Keratinocyte (primary cell): ENCODE data around the gene KCNS3. TPM values are rescaled to one million over a fixed set of nuclear protein-coding genes. Genes with fewer than 3 reads are reported as not detected.

Experiments used
- DNase-seq: peaks from one replicate; pipeline ENCODE4 v3.0.0-alpha.2; 2011; ENCODE audit warnings: low read depth, missing footprints, low spot score
- FAIRE-seq: peaks from 2 replicates; lab custom pipeline; 2011; peaks lifted over from hg19 to GRCh38; lab: Jason Lieb, UNC
- H2AFZ ChIP-seq: 2 replicates; pipeline ENCODE4 v1.6.0; 2012; ENCODE audit warnings: low read length, control low read depth, inconsistent platforms; ENCODE audit not compliant: control insufficient read depth
- H3K27ac ChIP-seq: 2 replicates; pipeline ENCODE4 v1.5.1; 2011; ENCODE audit warnings: low read length; ENCODE audit not compliant: control insufficient read depth, insufficient read depth
- H3K27me3 ChIP-seq: 3 replicates; pipeline ENCODE4 v1.6.0; 2011; ENCODE audit warnings: low read length; ENCODE audit not compliant: control insufficient read depth, insufficient read depth; ENCODE audit errors: extremely low read depth
- H3K36me3 ChIP-seq, 2 experiments: 2 replicates in 1 of 2; 3 replicates in 1 of 2; pipeline ENCODE4 v1.5.1; 2011; ENCODE audit warnings: low read length in 2 of 2, mild to moderate bottlenecking in 1 of 2; ENCODE audit not compliant: control insufficient read depth in 2 of 2, insufficient read depth in 2 of 2; ENCODE audit errors: extremely low read depth in 1 of 2
- H3K4me1 ChIP-seq: 3 replicates; pipeline ENCODE4 v1.5.1; 2011; ENCODE audit warnings: low read length; ENCODE audit not compliant: control insufficient read depth, insufficient read depth; ENCODE audit errors: extremely low read depth
- H3K4me2 ChIP-seq: 3 replicates; pipeline ENCODE4 v1.6.0; 2011; ENCODE audit warnings: low read depth, low read length; ENCODE audit not compliant: control insufficient read depth, insufficient read depth; ENCODE audit errors: extremely low read depth
- H3K4me3 ChIP-seq, 3 experiments: fragments of 200-600 bp in 1 of 3; sonication (generic) in 1 of 3; 2 replicates in 2 of 3; 3 replicates in 1 of 3; pipeline ENCODE4 v1.5.1; 2011 to 2016; ENCODE audit warnings: low read length in 3 of 3, mild to moderate bottlenecking in 3 of 3, control low read depth in 2 of 3, inconsistent platforms in 1 of 3, low read depth in 1 of 3, mixed read lengths in 1 of 3, mixed run types in 1 of 3, moderate library complexity in 1 of 3; ENCODE audit not compliant: control insufficient read depth in 2 of 3, insufficient read depth in 2 of 3; ENCODE audit errors: extremely low read depth in 1 of 3
- H3K79me2 ChIP-seq: 2 replicates; pipeline ENCODE4 v1.6.0; 2012; ENCODE audit warnings: low read length; ENCODE audit not compliant: control insufficient read depth, insufficient read depth
- H3K9ac ChIP-seq: 3 replicates; pipeline ENCODE4 v1.6.0; 2011; ENCODE audit warnings: low read length; ENCODE audit not compliant: control insufficient read depth, insufficient read depth; ENCODE audit errors: extremely low read depth
- H3K9me1 ChIP-seq: 3 replicates; pipeline ENCODE4 v1.6.0; 2011; ENCODE audit warnings: low read length; ENCODE audit not compliant: control insufficient read depth, insufficient read depth; ENCODE audit errors: extremely low read depth
- H3K9me3 ChIP-seq: 2 replicates; pipeline ENCODE4 v1.5.1; 2012; ENCODE audit warnings: low read depth, low read length; ENCODE audit not compliant: control insufficient read depth
- H4K20me1 ChIP-seq: 3 replicates; pipeline ENCODE4 v1.6.0; 2011; ENCODE audit warnings: low read length; ENCODE audit not compliant: control insufficient read depth, insufficient read depth; ENCODE audit errors: extremely low read depth
- EZH2 ChIP-seq: IDR thresholded peaks from one replicate; pipeline ENCODE4 v1.6.1; 2012; ENCODE audit warnings: inconsistent platforms, mild to moderate bottlenecking, low read length, moderate library complexity
- dilution Hi-C: fragments of 300-500 bp; cut with MboI; formaldehyde crosslinking; loops from one replicate; pipeline ENCODE4 v1.7.0; 2020; ENCODE audit warnings: low sequenced_read_pairs; ENCODE audit not compliant: extremely low pct_ligation_motif_present
- polyA plus RNA-seq, 5 experiments: library from polyadenylated mRNA; depleted of rRNA in 3 of 5; stranded (reverse) in 3 of 5; stranded (forward) in 1 of 5; unstranded in 1 of 5; fragments of >200 nt; gene quantifications; 1 replicate in 1 of 5; 2 replicates in 3 of 5; 3 replicates in 1 of 5; pipeline versions ENCODE4 v1.2.1 to v1.2.3, GENCODE V29; 2011 to 2012; ENCODE audit warnings: missing spikeins in 2 of 5, low read depth in 1 of 5, low replicate concordance in 1 of 5
- TF ChIP-seq, protein P1 (sequence below), 3 experiments: IDR thresholded peaks in 1 of 3; conservative IDR thresholded peaks in 1 of 3; optimal IDR thresholded peaks in 1 of 3; 2 replicates in 2 of 3; 3 replicates in 1 of 3; pipeline versions ENCODE3 to v1.5.1; 2011; ENCODE audit warnings: low read length in 3 of 3, mild to moderate bottlenecking in 3 of 3, moderate library complexity in 2 of 3, control low read depth in 1 of 3, inconsistent platforms in 1 of 3; ENCODE audit not compliant: insufficient read depth in 2 of 3; ENCODE audit errors: extremely low read depth in 1 of 3

KCNS3 gene
- polyA plus RNA-seq, 1 donor (not counting 4 experiments of a cell fraction or from before 2014, with no cell fraction given): 7.3 TPM

DNA sequence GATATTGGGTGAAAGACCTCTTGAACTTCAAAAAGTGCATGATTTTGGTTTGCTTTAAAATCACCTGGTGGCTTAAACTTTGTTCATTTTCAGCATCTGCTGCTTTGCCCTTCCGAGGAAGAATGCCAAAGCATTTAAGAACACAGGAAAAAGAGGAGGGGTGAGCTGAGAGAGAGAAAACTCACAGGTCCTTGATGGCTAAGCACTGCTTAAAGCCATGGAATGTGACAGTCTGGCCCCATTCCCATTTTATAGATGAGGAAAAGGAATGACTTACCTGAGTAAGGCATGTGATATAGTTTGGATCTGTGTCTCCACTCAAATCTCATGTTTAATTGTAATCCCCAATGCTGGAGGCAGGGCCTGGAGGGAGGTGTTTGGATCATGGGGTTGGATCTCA is 58.1 kb downstream of the KCNS3 start:
- H3K9me1 ChIP-seq: no peaks in the 10 kb centered on the region
- DNase-seq: no peak
- no peaks in the 10 kb centered on the region for H3K9me3 ChIP-seq
- no peaks in the 10 kb centered on the region for H3K4me1 ChIP-seq
- H3K27me3 ChIP-seq: no peaks in the 10 kb centered on the region
- H3K4me3 ChIP-seq: no peak overlapping the region
- H4K20me1 ChIP-seq: no peaks in the 10 kb centered on the region
- H3K79me2 ChIP-seq: no peaks in the 10 kb centered on the region
- dilution Hi-C loops: no loop called here
- no peaks in the 10 kb centered on the region for H3K36me3 ChIP-seq
- H3K4me2 ChIP-seq: no peak overlapping the region
- FAIRE-seq: no peak
- no peak overlapping the region for H2AFZ ChIP-seq
- no peak for TF ChIP-seq EZH2
- TF ChIP-seq, protein P1, sequence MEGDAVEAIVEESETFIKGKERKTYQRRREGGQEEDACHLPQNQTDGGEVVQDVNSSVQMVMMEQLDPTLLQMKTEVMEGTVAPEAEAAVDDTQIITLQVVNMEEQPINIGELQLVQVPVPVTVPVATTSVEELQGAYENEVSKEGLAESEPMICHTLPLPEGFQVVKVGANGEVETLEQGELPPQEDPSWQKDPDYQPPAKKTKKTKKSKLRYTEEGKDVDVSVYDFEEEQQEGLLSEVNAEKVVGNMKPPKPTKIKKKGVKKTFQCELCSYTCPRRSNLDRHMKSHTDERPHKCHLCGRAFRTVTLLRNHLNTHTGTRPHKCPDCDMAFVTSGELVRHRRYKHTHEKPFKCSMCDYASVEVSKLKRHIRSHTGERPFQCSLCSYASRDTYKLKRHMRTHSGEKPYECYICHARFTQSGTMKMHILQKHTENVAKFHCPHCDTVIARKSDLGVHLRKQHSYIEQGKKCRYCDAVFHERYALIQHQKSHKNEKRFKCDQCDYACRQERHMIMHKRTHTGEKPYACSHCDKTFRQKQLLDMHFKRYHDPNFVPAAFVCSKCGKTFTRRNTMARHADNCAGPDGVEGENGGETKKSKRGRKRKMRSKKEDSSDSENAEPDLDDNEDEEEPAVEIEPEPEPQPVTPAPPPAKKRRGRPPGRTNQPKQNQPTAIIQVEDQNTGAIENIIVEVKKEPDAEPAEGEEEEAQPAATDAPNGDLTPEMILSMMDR (optimal IDR thresholded peaks at IDR 0.05 in 1 of 3, IDR thresholded peaks at IDR 0.05 in 1 of 3, conservative IDR thresholded peaks at IDR 0.05 in 1 of 3; ENCODE audit: extremely low read depth in 1 of 3, insufficient read depth in 2 of 3, low read length in 3 of 3): no peak
- no peak overlapping the region for H3K27ac ChIP-seq
- H3K9ac ChIP-seq: no peak overlapping the region

DNA sequence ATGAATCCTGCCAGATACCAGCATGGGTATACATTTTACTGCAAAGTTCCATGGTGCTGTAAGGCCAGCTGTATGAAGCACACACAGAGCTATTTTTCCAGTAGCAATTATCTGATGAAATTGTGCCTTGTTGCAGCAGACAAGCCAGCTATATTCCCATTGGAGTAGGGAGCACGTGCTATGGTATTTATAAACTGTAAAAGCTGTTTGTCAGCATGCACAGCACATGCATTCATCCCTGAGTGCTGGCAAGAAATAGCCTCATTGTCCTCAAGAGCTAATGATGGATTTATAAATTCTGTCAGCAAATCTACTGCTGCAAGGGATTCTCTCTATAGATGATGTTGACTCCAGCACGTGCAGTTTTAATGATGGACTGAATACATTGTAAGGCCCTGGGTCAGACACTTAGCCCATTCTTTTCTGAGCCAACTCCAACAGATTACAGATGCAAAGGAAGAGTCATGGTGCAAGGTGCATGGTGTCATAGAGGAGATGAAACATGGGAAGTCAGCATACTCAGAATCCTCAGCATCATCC is 61.7 kb downstream of the KCNS3 start:
- dilution Hi-C loops: no loop called here
- Histone ChIP-seq H3K4me2 (no peak overlapping the region), H3K4me3 (no peak overlapping the region), H3K36me3 (no peaks in the 10 kb centered on the region), H3K4me1 (no peaks in the 10 kb centered on the region), H3K9ac (no peak overlapping the region), H3K9me1 (no peaks in the 10 kb centered on the region), H3K27ac (no peak overlapping the region), H3K9me3 (no peaks in the 10 kb centered on the region), H3K27me3 (no peaks in the 10 kb centered on the region), H4K20me1 (no peaks in the 10 kb centered on the region), H2AFZ (no peak overlapping the region), H3K79me2 (no peaks in the 10 kb centered on the region)
- DNase-seq (no peak), FAIRE-seq (no peak)
- TF ChIP-seq EZH2: no peak
- TF ChIP-seq, protein P1 (optimal IDR thresholded peaks at IDR 0.05 in 1 of 3, IDR thresholded peaks at IDR 0.05 in 1 of 3, conservative IDR thresholded peaks at IDR 0.05 in 1 of 3; ENCODE audit: extremely low read depth in 1 of 3, insufficient read depth in 2 of 3, low read length in 3 of 3): no peak
